Liver (tissue), 3 donors: ENCODE results near the gene PRCC.

Experiments
- TAF1 ChIP-seq: conservative IDR thresholded peaks from 2 replicates; pipeline ENCODE4 v1.6.1; 2016; ENCODE audit warnings: antibody characterized with exemption, mild to moderate bottlenecking
- TF ChIP-seq, protein P1 (sequence below): IDR thresholded peaks from 2 replicates; pipeline ENCODE4 v1.6.1; 2016; ENCODE audit warnings: antibody characterized with exemption
- TF ChIP-seq, protein P2 (sequence below): fragments of 150-350 bp; IDR thresholded peaks from 2 replicates; pipeline ENCODE4 v1.5.1; 2017; ENCODE audit warnings: improper control_type of control experiment, low read depth, low read length; ENCODE audit not compliant: missing input control
- donor health status: healthy.
- donor health status: healthy.

DNA sequence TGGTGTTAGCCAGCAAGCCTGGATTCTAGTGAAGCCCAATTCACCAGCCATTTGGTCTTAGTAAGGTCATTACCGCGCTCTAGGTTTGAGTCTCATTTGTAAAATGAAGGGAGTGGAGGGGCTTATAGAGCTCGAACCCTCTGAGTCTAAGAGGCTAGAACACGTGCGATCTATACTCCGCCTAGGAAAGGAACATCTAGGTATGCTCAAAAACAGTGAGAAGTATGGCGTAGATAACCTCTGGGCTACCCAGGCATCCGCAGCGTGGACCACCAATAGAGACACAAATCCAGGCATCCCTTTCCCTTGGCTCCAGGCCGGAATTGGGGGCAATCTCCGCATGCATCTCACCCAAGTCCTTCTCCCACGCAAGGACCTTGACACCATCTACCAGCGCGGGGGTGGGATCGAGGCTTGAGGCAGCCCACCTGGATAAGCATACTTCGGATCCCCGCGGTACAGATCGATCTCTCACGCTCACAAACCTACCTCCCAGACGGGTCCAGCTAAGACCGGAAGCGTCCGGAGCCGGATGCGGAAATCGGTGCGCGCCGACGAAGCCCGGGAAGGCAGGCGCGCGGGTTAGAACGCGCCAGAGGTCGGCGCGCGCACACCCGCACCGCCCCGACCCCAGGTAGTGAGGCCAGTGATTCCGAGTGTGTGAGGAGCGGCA, 39.3 kb upstream of the PRCC start, which contains the start of gene METTL25B:
- TF ChIP-seq TAF1: no peak
- TF ChIP-seq, protein P1, sequence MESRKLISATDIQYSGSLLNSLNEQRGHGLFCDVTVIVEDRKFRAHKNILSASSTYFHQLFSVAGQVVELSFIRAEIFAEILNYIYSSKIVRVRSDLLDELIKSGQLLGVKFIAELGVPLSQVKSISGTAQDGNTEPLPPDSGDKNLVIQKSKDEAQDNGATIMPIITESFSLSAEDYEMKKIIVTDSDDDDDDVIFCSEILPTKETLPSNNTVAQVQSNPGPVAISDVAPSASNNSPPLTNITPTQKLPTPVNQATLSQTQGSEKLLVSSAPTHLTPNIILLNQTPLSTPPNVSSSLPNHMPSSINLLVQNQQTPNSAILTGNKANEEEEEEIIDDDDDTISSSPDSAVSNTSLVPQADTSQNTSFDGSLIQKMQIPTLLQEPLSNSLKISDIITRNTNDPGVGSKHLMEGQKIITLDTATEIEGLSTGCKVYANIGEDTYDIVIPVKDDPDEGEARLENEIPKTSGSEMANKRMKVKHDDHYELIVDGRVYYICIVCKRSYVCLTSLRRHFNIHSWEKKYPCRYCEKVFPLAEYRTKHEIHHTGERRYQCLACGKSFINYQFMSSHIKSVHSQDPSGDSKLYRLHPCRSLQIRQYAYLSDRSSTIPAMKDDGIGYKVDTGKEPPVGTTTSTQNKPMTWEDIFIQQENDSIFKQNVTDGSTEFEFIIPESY: no peak
- TF ChIP-seq, protein P2, sequence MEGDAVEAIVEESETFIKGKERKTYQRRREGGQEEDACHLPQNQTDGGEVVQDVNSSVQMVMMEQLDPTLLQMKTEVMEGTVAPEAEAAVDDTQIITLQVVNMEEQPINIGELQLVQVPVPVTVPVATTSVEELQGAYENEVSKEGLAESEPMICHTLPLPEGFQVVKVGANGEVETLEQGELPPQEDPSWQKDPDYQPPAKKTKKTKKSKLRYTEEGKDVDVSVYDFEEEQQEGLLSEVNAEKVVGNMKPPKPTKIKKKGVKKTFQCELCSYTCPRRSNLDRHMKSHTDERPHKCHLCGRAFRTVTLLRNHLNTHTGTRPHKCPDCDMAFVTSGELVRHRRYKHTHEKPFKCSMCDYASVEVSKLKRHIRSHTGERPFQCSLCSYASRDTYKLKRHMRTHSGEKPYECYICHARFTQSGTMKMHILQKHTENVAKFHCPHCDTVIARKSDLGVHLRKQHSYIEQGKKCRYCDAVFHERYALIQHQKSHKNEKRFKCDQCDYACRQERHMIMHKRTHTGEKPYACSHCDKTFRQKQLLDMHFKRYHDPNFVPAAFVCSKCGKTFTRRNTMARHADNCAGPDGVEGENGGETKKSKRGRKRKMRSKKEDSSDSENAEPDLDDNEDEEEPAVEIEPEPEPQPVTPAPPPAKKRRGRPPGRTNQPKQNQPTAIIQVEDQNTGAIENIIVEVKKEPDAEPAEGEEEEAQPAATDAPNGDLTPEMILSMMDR: no peak
